ENCODE measurements around the gene ROBO4. TPM values are rescaled to one million over a fixed set of nuclear protein-coding genes. Genes with fewer than 3 reads are reported as not detected.
A peak's percentile ranks its signal among the peaks of the same experiment; 100 is the strongest.

Gene ROBO4
- polyA plus RNA-seq, 3 donors = 16.2 to 21.6 (median 20.0) TPM

- no peak for DNase-seq (ENCODE audit: extremely low read depth in 1 of 11, low read depth in 9 of 11, low spot score in 4 of 11)
Observed at GRCh38 chr11:124923296-124923695, 25.6 kb upstream of the ROBO4 start.

- no peak for DNase-seq (ENCODE audit: extremely low read depth in 1 of 11, low read depth in 9 of 11, low spot score in 4 of 11)
Observed at GRCh38 chr11:124922831-124923230, 25.2 kb upstream of the ROBO4 start.

- DNase-seq (ENCODE audit: extremely low read depth in 1 of 11, low read depth in 9 of 11, low spot score in 4 of 11) = peak; percentile 63 to 84 (median 79)
Observed at GRCh38 chr11:124920870-124921609, 23.4 kb upstream of the ROBO4 start.

GRCh38 chr11:124920356-124920755, 22.7 kb upstream of the ROBO4 start:
- no peak for DNase-seq (ENCODE audit: extremely low read depth in 1 of 11, low read depth in 9 of 11, low spot score in 4 of 11)

GRCh38 chr11:124919898-124920297, 22.2 kb upstream of the ROBO4 start:
- DNase-seq (ENCODE audit: extremely low read depth in 1 of 11, low read depth in 9 of 11, low spot score in 4 of 11) = no peak

- DNase-seq (ENCODE audit: extremely low read depth in 1 of 11, low read depth in 9 of 11, low spot score in 4 of 11) = no peak
Observed at GRCh38 chr11:124918950-124919349, 21.3 kb upstream of the ROBO4 start, which contains the start of gene HEPN1. HEPN1 (plus strand) TSS chr11:124919250.

- DNase-seq (ENCODE audit: extremely low read depth in 1 of 11, low read depth in 9 of 11, low spot score in 4 of 11) = no peak
Observed at GRCh38 chr11:124917115-124917637, 19.5 kb upstream of the ROBO4 start.

GRCh38 chr11:124916370-124916710, 18.7 kb upstream of the ROBO4 start:
- DNase-seq (ENCODE audit: extremely low read depth in 1 of 11, low read depth in 9 of 11, low spot score in 4 of 11) = no peak

- no peak for DNase-seq (ENCODE audit: extremely low read depth in 1 of 11, low read depth in 9 of 11, low spot score in 4 of 11)
Observed at GRCh38 chr11:124915541-124916369, 18.1 kb upstream of the ROBO4 start.

GRCh38 chr11:124902616-124903015, 5.0 kb upstream of the ROBO4 start:
- DNase-seq (ENCODE audit: extremely low read depth in 1 of 11, low read depth in 9 of 11, low spot score in 4 of 11) = no peak

GRCh38 chr11:124900464-124900863, 2.8 kb upstream of the ROBO4 start:
- DNase-seq (ENCODE audit: extremely low read depth in 1 of 11, low read depth in 9 of 11, low spot score in 4 of 11) = no peak

GRCh38 chr11:124899383-124900145, 1.9 kb upstream of the ROBO4 start:
- no peak for DNase-seq (ENCODE audit: extremely low read depth in 1 of 11, low read depth in 9 of 11, low spot score in 4 of 11)

- DNase-seq (ENCODE audit: extremely low read depth in 1 of 11, low read depth in 9 of 11, low spot score in 4 of 11) = no peak
Observed at GRCh38 chr11:124898711-124899110, 1.0 kb upstream of the ROBO4 start.

GRCh38 chr11:124898263-124898680, 607 bp upstream of the ROBO4 start:
- no peak for DNase-seq (ENCODE audit: extremely low read depth in 1 of 11, low read depth in 9 of 11, low spot score in 4 of 11)

GRCh38 chr11:124896821-124897391, 759 bp downstream of the ROBO4 start:
- no peak for DNase-seq (ENCODE audit: extremely low read depth in 1 of 11, low read depth in 9 of 11, low spot score in 4 of 11)

- DNase-seq (ENCODE audit: extremely low read depth in 1 of 11, low read depth in 9 of 11, low spot score in 4 of 11) = no peak
Observed at GRCh38 chr11:124896071-124896750, 1.5 kb downstream of the ROBO4 start.

- DNase-seq (ENCODE audit: extremely low read depth in 1 of 11, low read depth in 9 of 11, low spot score in 4 of 11) = no peak
Observed at GRCh38 chr11:124895471-124895971, 2.1 kb downstream of the ROBO4 start.

All from renal cortex interstitium (tissue), 11 donors.